VCaP (cell line): ENCODE data around the gene RUNX2.

Experiments used
- H3K27ac ChIP-seq: fragments of 450-650 bp; 2 replicates; pipeline ENCODE4 v1.5.1; 2017
- TF ChIP-seq, protein P1 (sequence below): fragments of 450-650 bp; conservative IDR thresholded peaks from 2 replicates; pipeline ENCODE4 v1.5.1; 2017; ENCODE audit warnings: mild to moderate bottlenecking, moderate library complexity

The RUNX2 gene

GRCh38 chr6:45592991-45593390, 264.9 kb downstream of the RUNX2 start:
- no peak overlapping the region for H3K27ac ChIP-seq
- TF ChIP-seq, protein P1, sequence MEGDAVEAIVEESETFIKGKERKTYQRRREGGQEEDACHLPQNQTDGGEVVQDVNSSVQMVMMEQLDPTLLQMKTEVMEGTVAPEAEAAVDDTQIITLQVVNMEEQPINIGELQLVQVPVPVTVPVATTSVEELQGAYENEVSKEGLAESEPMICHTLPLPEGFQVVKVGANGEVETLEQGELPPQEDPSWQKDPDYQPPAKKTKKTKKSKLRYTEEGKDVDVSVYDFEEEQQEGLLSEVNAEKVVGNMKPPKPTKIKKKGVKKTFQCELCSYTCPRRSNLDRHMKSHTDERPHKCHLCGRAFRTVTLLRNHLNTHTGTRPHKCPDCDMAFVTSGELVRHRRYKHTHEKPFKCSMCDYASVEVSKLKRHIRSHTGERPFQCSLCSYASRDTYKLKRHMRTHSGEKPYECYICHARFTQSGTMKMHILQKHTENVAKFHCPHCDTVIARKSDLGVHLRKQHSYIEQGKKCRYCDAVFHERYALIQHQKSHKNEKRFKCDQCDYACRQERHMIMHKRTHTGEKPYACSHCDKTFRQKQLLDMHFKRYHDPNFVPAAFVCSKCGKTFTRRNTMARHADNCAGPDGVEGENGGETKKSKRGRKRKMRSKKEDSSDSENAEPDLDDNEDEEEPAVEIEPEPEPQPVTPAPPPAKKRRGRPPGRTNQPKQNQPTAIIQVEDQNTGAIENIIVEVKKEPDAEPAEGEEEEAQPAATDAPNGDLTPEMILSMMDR, result no peak

GRCh38 chr6:45595010-45595851, 267.1 kb downstream of the RUNX2 start:
- H3K27ac ChIP-seq, result no peak overlapping the region
- TF ChIP-seq, protein P1, result no peak

GRCh38 chr6:45597424-45597823, 269.3 kb downstream of the RUNX2 start:
- H3K27ac ChIP-seq, result no peak overlapping the region
- TF ChIP-seq, protein P1, result no peak

GRCh38 chr6:45599053-45599452, 270.9 kb downstream of the RUNX2 start:
- no peak overlapping the region for H3K27ac ChIP-seq
- TF ChIP-seq, protein P1, result no peak

DNA sequence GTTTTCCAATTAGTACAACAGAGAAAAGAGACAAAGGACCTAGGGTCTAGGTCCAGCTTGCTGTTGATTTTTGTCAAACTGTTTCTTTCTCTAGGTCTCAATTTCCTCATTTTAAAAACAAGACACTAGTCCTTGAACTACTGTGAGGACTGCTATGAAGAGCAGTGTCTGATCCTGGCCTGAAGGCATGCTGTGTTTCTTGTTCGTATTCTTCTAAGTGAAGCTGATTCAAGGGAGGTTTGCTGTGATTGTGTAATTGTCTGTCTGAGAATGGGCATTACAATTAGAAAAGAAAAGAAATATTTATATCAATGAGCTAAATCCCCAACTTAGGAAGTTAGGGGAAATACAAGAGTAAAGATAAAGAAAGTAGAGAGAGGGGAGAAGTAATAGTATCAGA, 277.8 kb downstream of the RUNX2 start:
- TF ChIP-seq, protein P1, result no peak
- H3K27ac ChIP-seq, result no peak overlapping the region

DNA sequence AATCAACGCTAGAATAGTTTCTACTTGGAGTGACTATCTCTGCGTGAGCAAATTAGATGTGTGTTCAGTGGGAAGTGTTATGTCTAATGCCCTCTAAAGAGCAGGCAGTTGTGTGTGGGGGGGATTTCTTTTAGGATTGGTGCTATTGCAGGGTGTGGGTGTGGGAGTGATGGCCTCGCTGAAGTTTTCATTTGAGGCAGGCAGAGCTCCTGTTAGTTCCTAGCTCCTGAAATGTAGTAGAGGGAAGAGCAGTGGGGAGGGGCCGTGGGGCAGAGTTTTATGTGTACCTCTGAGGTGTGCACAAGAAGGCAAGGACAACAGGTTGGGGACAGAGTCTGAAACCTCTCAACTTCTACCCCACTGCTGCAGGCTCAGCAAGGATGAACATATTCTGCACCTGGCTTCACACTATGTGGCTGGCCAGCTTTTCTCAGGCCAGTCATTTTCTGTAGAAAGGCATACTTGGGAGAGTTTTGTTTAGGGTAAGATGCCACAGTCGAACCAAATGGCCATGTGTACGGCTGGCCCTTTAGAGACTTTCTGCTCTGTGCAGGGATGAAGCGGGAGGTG, 278.8 kb downstream of the RUNX2 start:
- peak overlapping the region; percentile 34; the same call in 1 of the 2 replicates for H3K27ac ChIP-seq
- TF ChIP-seq, protein P1, result no peak

DNA sequence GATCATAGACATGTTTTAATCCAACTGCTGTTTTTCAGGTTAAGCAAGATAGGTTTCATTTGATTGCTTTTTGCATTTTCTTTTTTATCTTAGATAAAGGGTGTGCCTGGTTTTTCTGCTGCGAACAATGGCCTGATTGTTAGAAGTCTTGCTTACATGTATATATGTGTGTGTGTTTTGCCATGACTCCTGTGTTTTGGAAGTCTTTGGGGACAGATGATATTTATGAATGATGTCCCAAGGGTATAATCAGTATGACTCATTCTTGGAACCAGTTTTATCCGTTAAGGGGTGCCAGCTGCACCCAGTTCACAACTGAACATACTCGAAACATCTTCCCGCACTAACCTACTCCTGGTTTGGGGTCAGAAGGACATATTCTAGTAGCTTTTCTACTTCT, 279.7 kb downstream of the RUNX2 start:
- TF ChIP-seq, protein P1, result no peak
- H3K27ac ChIP-seq, result peak overlapping the region; percentile 34
